ENCODE results near the gene AVPR2.

Gene AVPR2

GRCh38 chrX:153954558-153955227 lies 50.2 kb downstream of the AVPR2 start:
- DNase-seq: no peak

- DNase-seq: no peak
These were observed 50.8 kb downstream of the AVPR2 start for GRCh38 chrX:153955228-153955732.

GRCh38 chrX:153956044-153956907 lies 51.8 kb downstream of the AVPR2 start:
- DNase-seq: no peak

Data from hematopoietic multipotent progenitor cell treated with erythropoietin and hydrocortisone succinate and interleukin-3 and kit ligand, for 6 days (in vitro differentiated cells).